Skeletal muscle tissue (tissue), 4 donors: ENCODE measurements around the gene GHRHR. TPM values are rescaled to one million over a fixed set of nuclear protein-coding genes. Genes with fewer than 3 reads are reported as not detected.

ENCODE experiments used
- H3K27ac ChIP-seq: one replicate; pipeline ENCODE4 v1.7.0; 2013; ENCODE audit warnings: mild to moderate bottlenecking, low read depth, low read length, inconsistent platforms
- H3K27me3 ChIP-seq, 3 donors: one replicate each; pipeline ENCODE4 v1.7.0; 2013; ENCODE audit warnings: low read length in 3 of 3; ENCODE audit not compliant: control insufficient read depth in 3 of 3, insufficient read depth in 3 of 3
- H3K36me3 ChIP-seq, 3 donors: one replicate each; pipeline ENCODE4 v1.7.0; 2013; ENCODE audit warnings: low read length in 3 of 3; ENCODE audit not compliant: control insufficient read depth in 3 of 3, insufficient read depth in 3 of 3
- H3K4me1 ChIP-seq, 3 donors: one replicate each; pipeline ENCODE4 v1.7.0; 2013; ENCODE audit warnings: low read length in 3 of 3, mild to moderate bottlenecking in 3 of 3; ENCODE audit not compliant: control insufficient read depth in 3 of 3, insufficient read depth in 3 of 3
- H3K4me3 ChIP-seq, 3 donors: one replicate each; pipeline ENCODE4 v1.7.0; 2013; ENCODE audit warnings: low read length in 3 of 3
- H3K9ac ChIP-seq, 3 donors: one replicate each; pipeline ENCODE4 v1.7.0; 2013; ENCODE audit warnings: low read length in 3 of 3, mild to moderate bottlenecking in 3 of 3, moderate library complexity in 2 of 3, low read depth in 1 of 3
- H3K9me3 ChIP-seq, 3 donors: one replicate each; pipeline ENCODE4 v1.7.0; 2013; ENCODE audit warnings: low read length in 3 of 3; ENCODE audit not compliant: control insufficient read depth in 3 of 3
- total RNA-seq: library from RNA; depleted of rRNA; stranded (reverse); fragments of >200 nt; gene quantifications from one replicate; pipeline ENCODE4 v1.2.3, GENCODE V29; 2014
- donor health status: Osteomylitis.

Gene GHRHR
- total RNA-seq, 1 donor from 2014 or later = not detected

- H3K9ac ChIP-seq = no peak overlapping the region
- H3K36me3 ChIP-seq = no peaks in the 10 kb centered on the region
- no peak overlapping the region for H3K4me3 ChIP-seq
- H3K27me3 ChIP-seq = peaks cover 0 to 7% (median 0%) of the 10 kb centered on the region in 3 donors
- H3K4me1 ChIP-seq = no peaks in the 10 kb centered on the region
- no peak overlapping the region for H3K27ac ChIP-seq
- H3K9me3 ChIP-seq = peaks cover 0 to 2% (median 0%) of the 10 kb centered on the region in 3 donors
These were observed 43.9 kb downstream of the GHRHR start for GRCh38 chr7:31007634-31008033.

- H3K4me3 ChIP-seq = no peak overlapping the region
- peaks cover 0 to 5% (median 0%) of the 10 kb centered on the region in 3 donors for H3K27me3 ChIP-seq
- H3K27ac ChIP-seq = no peak overlapping the region
- H3K4me1 ChIP-seq = no peaks in the 10 kb centered on the region
- no peak overlapping the region for H3K9ac ChIP-seq
- H3K36me3 ChIP-seq = no peaks in the 10 kb centered on the region
- no peaks in the 10 kb centered on the region for H3K9me3 ChIP-seq
These were observed 51.1 kb downstream of the GHRHR start for GRCh38 chr7:31014826-31015225.

- Histone ChIP-seq H3K27me3 (peaks cover 0 to 5% (median 0%) of the 10 kb centered on the region in 3 donors), H3K4me1 (no peaks in the 10 kb centered on the region), H3K9me3 (no peaks in the 10 kb centered on the region), H3K27ac (no peak overlapping the region), H3K4me3 (no peak overlapping the region), H3K9ac (no peak overlapping the region), H3K36me3 (no peaks in the 10 kb centered on the region)
These were observed 53.4 kb downstream of the GHRHR start for GRCh38 chr7:31017032-31017675.

GRCh38 chr7:31017721-31018120 lies 54.0 kb downstream of the GHRHR start:
- H3K9ac ChIP-seq = no peak overlapping the region
- H3K36me3 ChIP-seq = no peaks in the 10 kb centered on the region
- no peak overlapping the region for H3K27ac ChIP-seq
- peaks cover 0 to 5% (median 0%) of the 10 kb centered on the region in 3 donors for H3K27me3 ChIP-seq
- no peak overlapping the region for H3K4me3 ChIP-seq
- no peaks in the 10 kb centered on the region for H3K4me1 ChIP-seq
- H3K9me3 ChIP-seq = no peaks in the 10 kb centered on the region

- Histone ChIP-seq H3K27me3 (peaks cover 0 to 5% (median 0%) of the 10 kb centered on the region in 3 donors), H3K9me3 (no peaks in the 10 kb centered on the region), H3K4me3 (no peak overlapping the region), H3K36me3 (no peaks in the 10 kb centered on the region), H3K9ac (no peak overlapping the region), H3K27ac (no peak overlapping the region), H3K4me1 (no peaks in the 10 kb centered on the region)
These were observed 55.8 kb downstream of the GHRHR start for GRCh38 chr7:31019509-31019908.

GRCh38 chr7:31020161-31020560 lies 56.4 kb downstream of the GHRHR start:
- Histone ChIP-seq H3K9me3 (no peaks in the 10 kb centered on the region), H3K9ac (no peak overlapping the region), H3K27me3 (peaks cover 0 to 5% (median 0%) of the 10 kb centered on the region in 3 donors), H3K4me1 (no peaks in the 10 kb centered on the region), H3K4me3 (no peak overlapping the region), H3K27ac (no peak overlapping the region), H3K36me3 (no peaks in the 10 kb centered on the region)

- Histone ChIP-seq H3K27me3 (peaks cover 0 to 5% (median 0%) of the 10 kb centered on the region in 3 donors), H3K27ac (no peak overlapping the region), H3K36me3 (no peaks in the 10 kb centered on the region)
These were observed 56.9 kb downstream of the GHRHR start for GRCh38 chr7:31020652-31021051.

GRCh38 chr7:31022117-31022516 lies 58.4 kb downstream of the GHRHR start:
- Histone ChIP-seq H3K4me1 (peaks cover 0 to 2% (median 0%) of the 10 kb centered on the region in 3 donors), H3K27me3 (no peaks in the 10 kb centered on the region), H3K36me3 (no peaks in the 10 kb centered on the region), H3K4me3 (no peak overlapping the region), H3K27ac (no peak overlapping the region), H3K9me3 (no peaks in the 10 kb centered on the region), H3K9ac (no peak overlapping the region)

More at GRCh38 chr7:31020652-31021051, 56.9 kb downstream of the GHRHR start:
- no peak overlapping the region for H3K9ac ChIP-seq
- no peak overlapping the region for H3K4me3 ChIP-seq
- no peaks in the 10 kb centered on the region for H3K4me1 ChIP-seq
- H3K9me3 ChIP-seq = no peaks in the 10 kb centered on the region

GRCh38 chr7:31022726-31023125 lies 59.0 kb downstream of the GHRHR start:
- peaks cover 0 to 2% (median 2%) of the 10 kb centered on the region in 3 donors for H3K4me1 ChIP-seq
- no peak overlapping the region for H3K27ac ChIP-seq
- no peak overlapping the region for H3K4me3 ChIP-seq
- H3K9ac ChIP-seq = no peak overlapping the region
- no peaks in the 10 kb centered on the region for H3K36me3 ChIP-seq
- no peaks in the 10 kb centered on the region for H3K9me3 ChIP-seq
- H3K27me3 ChIP-seq = no peaks in the 10 kb centered on the region

GRCh38 chr7:31023877-31024276 lies 60.1 kb downstream of the GHRHR start:
- no peak overlapping the region for H3K9ac ChIP-seq
- no peaks in the 10 kb centered on the region for H3K9me3 ChIP-seq
- no peak overlapping the region for H3K4me3 ChIP-seq
- H3K4me1 ChIP-seq = peaks cover 0 to 2% (median 2%) of the 10 kb centered on the region in 3 donors
- no peaks in the 10 kb centered on the region for H3K36me3 ChIP-seq
- H3K27ac ChIP-seq = no peak overlapping the region
- peaks cover 0 to 4% (median 0%) of the 10 kb centered on the region in 3 donors for H3K27me3 ChIP-seq
